K562 (cell line): ENCODE results near the gene RGS12. TPM values are rescaled to one million over a fixed set of nuclear protein-coding genes. Genes with fewer than 3 reads are reported as not detected.
A peak's percentile ranks its signal among the peaks of the same experiment; 100 is the strongest.

Experiments used
- ATAC-seq: fragments of 200-7000 bp; cut with Tn5 transposase; 3 replicates; pipeline ENCODE4 v1.9.1; 2020; ENCODE audit warnings: moderate library complexity
- BruUV-seq: library from RNA; stranded (reverse); fragments of 400-500 nt; replicated peaks from 2 replicates; lab custom pipeline; 2021; lab: Mats Ljungman, UMichigan
- CTCF ChIA-PET: fragments of 300-600 bp; formaldehyde crosslinking; extraction: SDS; loops from one replicate; lab custom pipeline; 2021; ENCODE audit warnings: low intra/inter-chr PET ratio; lab: Yijun Ruan, JAX
- POLR2A ChIA-PET: fragments of 300-600, 350-650 bp; sonication (Branson Sonifier 250); formaldehyde crosslinking; extraction: SDS; loops from one replicate; lab custom pipeline; 2021; ENCODE audit warnings: antibody characterized with exemption, inconsistent platforms; lab: Yijun Ruan, JAX
- DNase-seq, 4 experiments: peaks; one replicate each; pipeline versions ENCODE4 v3.0.0 to v3.0.0-alpha.2; 2011 to 2018; ENCODE audit warnings: low spot score in 3 of 4, mixed read lengths in 3 of 4; ENCODE audit errors: extremely low read depth in 1 of 4
- FAIRE-seq: peaks from 2 replicates; lab custom pipeline; 2011; peaks lifted over from hg19 to GRCh38; lab: Jason Lieb, UNC
- H2AFZ ChIP-seq: 2 replicates; pipeline ENCODE4 v1.6.0; 2011; ENCODE audit warnings: low read depth, low read length, control low read depth, inconsistent platforms
- H3K27ac ChIP-seq: fragments of 200-600 bp; 3 replicates; pipeline ENCODE4 v1.8.0; 2011; ENCODE audit warnings: low read depth, mild to moderate bottlenecking, control low read depth, inconsistent platforms, low read length, moderate library complexity, mixed read lengths; ENCODE audit errors: extremely low read depth
- H3K27me3 ChIP-seq, 2 experiments: fragments of 300-600 bp in 1 of 2; 2 replicates in 1 of 2; 3 replicates in 1 of 2; pipeline versions ENCODE4 v1.6.0 to v1.8.0; 2011; ENCODE audit warnings: inconsistent platforms in 2 of 2, low read length in 2 of 2, mild to moderate bottlenecking in 1 of 2, mixed read lengths in 1 of 2, moderate library complexity in 1 of 2; ENCODE audit not compliant: control insufficient read depth in 2 of 2, insufficient read depth in 2 of 2
- H3K36me3 ChIP-seq: fragments of 300-600 bp; 3 replicates; pipeline ENCODE4 v1.8.0; 2011; ENCODE audit warnings: mild to moderate bottlenecking, low read length, inconsistent platforms; ENCODE audit not compliant: control insufficient read depth, insufficient read depth
- H3K4me1 ChIP-seq, 2 experiments: fragments of 200-600 bp in 1 of 2; replicated peaks in 1 of 2; 2 replicates in 1 of 2; 3 replicates in 1 of 2; pipeline versions ENCODE4 v1.5.1 to v1.8.0; 2011; ENCODE audit warnings: inconsistent platforms in 2 of 2, low read length in 2 of 2, mild to moderate bottlenecking in 1 of 2, mixed read lengths in 1 of 2, moderate library complexity in 1 of 2; ENCODE audit not compliant: control insufficient read depth in 2 of 2, insufficient read depth in 2 of 2
- H3K4me2 ChIP-seq: 2 replicates; pipeline ENCODE4 v1.6.1; 2011; ENCODE audit warnings: low read length, control low read depth, inconsistent platforms, mixed read lengths; ENCODE audit not compliant: insufficient read depth
- H3K4me3 ChIP-seq: fragments of 200-600 bp; sonication (generic), shearing (Covaris generic); 2 replicates; pipeline ENCODE4 v1.5.1; 2016; ENCODE audit warnings: control low read depth, inconsistent platforms
- H3K79me2 ChIP-seq: fragments of 200-600 bp; 3 replicates; pipeline ENCODE4 v1.8.0; 2011; ENCODE audit warnings: low read length, inconsistent platforms; ENCODE audit not compliant: control insufficient read depth, insufficient read depth
- H3K9ac ChIP-seq, 2 experiments: 2 replicates each; pipeline versions ENCODE4 v1.6.0 to v1.6.1; 2011; ENCODE audit warnings: low read depth in 2 of 2, low read length in 2 of 2, control low read depth in 1 of 2, inconsistent platforms in 1 of 2, mild to moderate bottlenecking in 1 of 2, mixed read lengths in 1 of 2; ENCODE audit not compliant: insufficient read depth in 1 of 2
- H3K9me1 ChIP-seq: one replicate; pipeline ENCODE4 v1.6.0; 2011; ENCODE audit warnings: inconsistent platforms, mild to moderate bottlenecking, low read length, moderate library complexity; ENCODE audit not compliant: control insufficient read depth, insufficient read depth
- H3K9me3 ChIP-seq: replicated peaks from 2 replicates; pipeline ENCODE4 v1.5.1; 2011; ENCODE audit warnings: low read depth, low read length, inconsistent platforms; ENCODE audit not compliant: control insufficient read depth, insufficient read depth
- H4K20me1 ChIP-seq: replicated peaks from 2 replicates; pipeline ENCODE4 v1.6.1; 2011; ENCODE audit warnings: low read length, inconsistent platforms, mixed read lengths; ENCODE audit not compliant: control insufficient read depth, insufficient read depth
- CHD4 ChIP-seq: fragments of 200-600 bp; sonication (generic); IDR thresholded peaks from 3 replicates; pipeline ENCODE4 v1.6.1; 2012; ENCODE audit warnings: low read depth, mild to moderate bottlenecking, mixed read lengths, low read length, inconsistent platforms; ENCODE audit not compliant: insufficient read depth, insufficient replicate concordance, poor library complexity, severe bottlenecking
- EGR1 ChIP-seq: fragments of 450-650 bp; conservative IDR thresholded peaks from 2 replicates; pipeline ENCODE4 v1.6.1; 2017; ENCODE audit warnings: mild to moderate bottlenecking
- HDAC1 ChIP-seq, 2 experiments: fragments of 450-650 bp; IDR thresholded peaks; 2 replicates each; pipeline ENCODE4 v1.6.1; 2016 to 2017; ENCODE audit warnings: inconsistent platforms in 1 of 2, mild to moderate bottlenecking in 1 of 2, moderate library complexity in 1 of 2
- HMGN3 ChIP-seq: IDR thresholded peaks from 2 replicates; pipeline ENCODE4 v1.6.1; 2011; ENCODE audit warnings: borderline replicate concordance, low read depth, mild to moderate bottlenecking, mixed read lengths, low read length; ENCODE audit not compliant: insufficient read length; ENCODE audit errors: extremely low read depth
- KDM5B ChIP-seq: fragments of 200-600 bp; sonication (generic); IDR thresholded peaks from 2 replicates; pipeline ENCODE4 v1.6.1; 2012; ENCODE audit warnings: low read depth, mild to moderate bottlenecking, moderate library complexity, low read length, control low read depth, inconsistent platforms; ENCODE audit not compliant: insufficient replicate concordance
- KHSRP ChIP-seq: fragments of 450-650 bp; IDR thresholded peaks from 2 replicates; pipeline ENCODE4 v1.6.1; 2017
- MYNN ChIP-seq, 2 experiments: sonication (generic); formaldehyde crosslinking in 1 of 2; IDR thresholded peaks; 2 replicates each; pipeline versions ENCODE4 v1.5.0 to v1.6.1; 2016 to 2020; ENCODE audit warnings: antibody characterized with exemption in 1 of 2, missing genetic modification reagents in 1 of 2
- PHF8 ChIP-seq: fragments of 200-600 bp; sonication (generic); IDR thresholded peaks from 2 replicates; pipeline ENCODE4 v1.6.1; 2012; ENCODE audit warnings: mixed run types, mild to moderate bottlenecking, inconsistent platforms, low read length, moderate library complexity, borderline replicate concordance
- POLR2G ChIP-seq: fragments of 200-400 bp; formaldehyde crosslinking; IDR thresholded peaks from 2 replicates; pipeline ENCODE4 v1.6.1; 2017; ENCODE audit warnings: low read depth, mild to moderate bottlenecking, antibody characterized with exemption, low read length, moderate library complexity
- RAD51 ChIP-seq: fragments of 450-650 bp; IDR thresholded peaks from 2 replicates; pipeline ENCODE4 v1.7.1; 2016; ENCODE audit warnings: low read depth, mild to moderate bottlenecking, borderline replicate concordance
- RBFOX2 ChIP-seq: fragments of 200-400 bp; formaldehyde crosslinking; IDR thresholded peaks from 2 replicates; pipeline ENCODE4 v1.6.1; 2017; ENCODE audit warnings: low read depth, mild to moderate bottlenecking, low read length, moderate library complexity
- SMARCA5 ChIP-seq: fragments of 450-650 bp; IDR thresholded peaks from 2 replicates; pipeline ENCODE4 v1.6.1; 2016
- ZBTB7A ChIP-seq: IDR thresholded peaks from 2 replicates; pipeline ENCODE4 v1.6.1; 2011; ENCODE audit warnings: low read depth, mild to moderate bottlenecking, low read length, moderate library complexity, borderline replicate concordance; ENCODE audit not compliant: control insufficient read depth
- ZNF41 ChIP-seq: fragments of 250-450 bp; sonication (Bioruptor Pico); conservative IDR thresholded peaks from 2 replicates; pipeline ENCODE4 v1.4.0; 2020; ENCODE audit warnings: mild to moderate bottlenecking
- ZNF668 ChIP-seq: fragments of 250-450 bp; sonication (Bioruptor Pico); IDR thresholded peaks from 2 replicates; pipeline ENCODE4 v1.8.0; 2022; ENCODE audit warnings: mild to moderate bottlenecking, inconsistent platforms
- WGBS: fragments of 100-300 bp; shearing (Covaris generic); methylation state at CpG from one replicate; pipeline ENCODE4 v1.1.6; 2016; ENCODE audit warnings: low coverage, mixed read lengths; ENCODE audit not compliant: insufficient coverage; ENCODE audit errors: missing lambda C conversion rate; 5-methylcytosine and 5-hydroxymethylcytosine counted together
- in situ Hi-C: fragments of 300-500 bp; cut with MboI; formaldehyde crosslinking; loops from 4 replicates; pipeline ENCODE4 v1.15.0; 2018; ENCODE audit warnings: inconsistent platforms, mixed read lengths
- intact Hi-C: fragments of 100-400 bp; cut with micrococcal nuclease; formaldehyde crosslinking; loops from 2 replicates; pipeline ENCODE4 v1.14.2; 2022
- polyA plus RNA-seq, 8 experiments: library from polyadenylated mRNA; depleted of rRNA in 4 of 8; stranded (reverse) in 5 of 8; unstranded in 3 of 8; fragments of >200 nt; fragmentation: Nextera tagmentation in 2 of 8; fragmentation: Illumina TruSeq in 1 of 8; extraction: Ambion mirVana in 2 of 8; extraction: Trizol in 1 of 8; gene quantifications; 2 replicates each; pipeline versions ENCODE4 v1.2.1 to v1.2.3, GENCODE V29; 2011 to 2014; ENCODE audit warnings: inconsistent platforms in 1 of 8, missing spikeins in 1 of 8
- total RNA-seq, 7 experiments: library from RNA; depleted of rRNA in 6 of 7; stranded (reverse); fragments of >200 nt in 6 of 7; fragmentation: Illumina TruSeq in 2 of 7; extraction: Trizol in 2 of 7; gene quantifications; 2 replicates each; pipeline versions ENCODE4 v1.2.1 to v1.2.3, GENCODE V29; 2011 to 2021; ENCODE audit warnings: low replicate concordance in 1 of 7
- TF ChIP-seq, protein P1 (sequence below): sonication (generic); formaldehyde crosslinking; IDR thresholded peaks from 2 replicates; pipeline ENCODE4 v1.9.0; 2022; ENCODE audit warnings: mild to moderate bottlenecking, missing genetic modification reagents
- TF ChIP-seq, protein P2 (sequence below), 2 experiments: IDR thresholded peaks; 2 replicates each; pipeline ENCODE4 v1.6.1; 2011; ENCODE audit warnings: borderline replicate concordance in 1 of 2, control low read depth in 1 of 2, low read depth in 1 of 2, low read length in 1 of 2, mild to moderate bottlenecking in 1 of 2, mixed read lengths in 1 of 2, moderate library complexity in 1 of 2; ENCODE audit not compliant: insufficient read depth in 1 of 2, insufficient read length in 1 of 2, poor library complexity in 1 of 2, severe bottlenecking in 1 of 2; ENCODE audit errors: extremely low read depth in 1 of 2

Gene RGS12
- total and polyA plus RNA-seq, 9 of the 15 experiments (the other 6 are each of a cell fraction or from before 2014, with no cell fraction given) = 0.30 to 8.8 (median 5.5) TPM

DNA sequence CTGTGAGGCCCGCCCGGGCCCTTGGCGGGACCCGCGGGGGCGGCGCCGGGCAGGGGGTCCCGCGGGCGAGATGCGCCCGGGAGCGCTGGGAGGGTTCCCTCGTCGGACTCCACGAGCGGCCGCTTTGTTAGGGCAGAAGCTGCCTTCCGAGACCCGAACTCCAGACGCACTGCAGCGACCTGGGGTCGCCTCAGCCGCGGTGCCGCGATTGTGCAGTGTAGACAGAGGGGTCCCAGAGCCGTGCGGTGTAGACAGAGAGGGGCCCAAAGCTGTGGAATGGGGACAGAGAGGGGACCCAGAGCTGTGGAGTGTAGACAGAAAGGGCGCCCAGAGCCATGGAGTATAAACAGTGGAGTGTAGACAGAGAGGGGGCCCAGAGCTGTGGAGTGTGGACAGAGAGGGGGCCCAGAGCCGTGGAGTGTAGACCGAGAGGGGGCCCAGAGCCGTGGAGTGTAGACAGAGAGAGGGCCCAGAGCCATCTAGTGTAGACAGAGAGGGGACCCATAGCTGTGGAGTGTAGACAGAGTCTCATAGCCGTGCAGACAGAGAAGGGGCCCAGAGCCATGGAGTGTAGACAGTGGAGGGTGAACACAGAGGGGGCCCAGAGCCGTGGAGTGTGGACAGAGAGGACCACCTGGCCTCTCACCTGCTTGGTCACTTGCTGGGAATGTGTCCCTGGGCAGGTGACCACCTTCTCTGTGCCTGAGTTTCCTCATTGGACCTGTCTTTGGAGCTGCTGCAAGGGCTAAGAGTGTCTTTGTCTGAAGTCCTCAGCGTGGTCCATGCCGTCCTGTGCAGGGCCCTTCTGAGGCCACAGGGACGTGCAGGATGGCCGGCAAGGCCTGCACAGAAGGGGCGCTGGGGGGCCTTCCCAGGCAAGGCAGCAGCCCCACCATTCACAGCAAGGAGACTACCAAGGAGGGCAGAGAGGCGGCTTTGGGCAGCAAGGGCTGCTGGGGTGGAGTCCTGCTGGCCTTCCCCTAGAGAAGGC, 875 bp downstream of the RGS12 start:
- DNase-seq = no peak
- TF ChIP-seq CHD4 (peak; percentile 61), EGR1 (0 out of 2 replicates have a peak, but pooled peaks have one; percentile 3), RBFOX2 (peak; percentile 46), MYNN (IDR thresholded peaks at IDR 0.05) (no peak), MYNN (CRISPR knock-in tag; IDR thresholded peaks at IDR 0.05) (no peak), HMGN3 (peak; percentile 65), HDAC1 (IDR thresholded peaks at IDR 0.05) (0 out of 4 replicates have a peak, but pooled peaks of 1 of the 2 experiments have one; percentile 18), RAD51 (no peak), ZNF41 (CRISPR knock-in tag) (no peak), POLR2G (peak; percentile 62), ZNF668 (no peak), PHF8 (peak; percentile 68; the same call in 1 of the 2 replicates), KDM5B (peak; percentile 47), SMARCA5 (no peak), ZBTB7A (peak; percentile 13; the same call in 1 of the 2 replicates), KHSRP (no peak)
- TF ChIP-seq, protein P1, sequence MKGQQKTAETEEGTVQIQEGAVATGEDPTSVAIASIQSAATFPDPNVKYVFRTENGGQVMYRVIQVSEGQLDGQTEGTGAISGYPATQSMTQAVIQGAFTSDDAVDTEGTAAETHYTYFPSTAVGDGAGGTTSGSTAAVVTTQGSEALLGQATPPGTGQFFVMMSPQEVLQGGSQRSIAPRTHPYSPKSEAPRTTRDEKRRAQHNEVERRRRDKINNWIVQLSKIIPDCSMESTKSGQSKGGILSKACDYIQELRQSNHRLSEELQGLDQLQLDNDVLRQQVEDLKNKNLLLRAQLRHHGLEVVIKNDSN (CRISPR knock-in tag) = 0 out of 2 replicates have a peak, but pooled peaks have one; percentile 28
- TF ChIP-seq, protein P2, sequence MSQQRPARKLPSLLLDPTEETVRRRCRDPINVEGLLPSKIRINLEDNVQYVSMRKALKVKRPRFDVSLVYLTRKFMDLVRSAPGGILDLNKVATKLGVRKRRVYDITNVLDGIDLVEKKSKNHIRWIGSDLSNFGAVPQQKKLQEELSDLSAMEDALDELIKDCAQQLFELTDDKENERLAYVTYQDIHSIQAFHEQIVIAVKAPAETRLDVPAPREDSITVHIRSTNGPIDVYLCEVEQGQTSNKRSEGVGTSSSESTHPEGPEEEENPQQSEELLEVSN (IDR thresholded peaks at IDR 0.05; ENCODE audit: borderline replicate concordance in 1 of 2, extremely low read depth in 1 of 2, insufficient read depth in 1 of 2, insufficient read length in 1 of 2, low read depth in 1 of 2, low read length in 1 of 2, poor library complexity in 1 of 2, severe bottlenecking in 1 of 2) = peak in 1 of 2 experiments; percentile 17

More for the DNA sequence above, 875 bp downstream of the RGS12 start:
- H3K79me2 ChIP-seq = peaks cover 3% of the 10 kb centered on the region; the same call in 1 of the 3 replicates
- H3K9ac ChIP-seq = peak overlapping the region; percentile 78 to 95
- FAIRE-seq (peak; percentile 54), ATAC-seq (peak; percentile 38)
- ChIA-PET CTCF (no interaction called here), POLR2A (interaction anchor here (0.6 to 1.0 kb wide), 4 partner anchors 10 to 203 kb away, joined by 3 to 4 read pairs (median 3); no protein-coding TSS in a partner anchor)
- H3K9me1 ChIP-seq = no peaks in the 10 kb centered on the region
- in situ Hi-C loops = no loop called here
- intact Hi-C loops = no loop called here
- H3K4me3 ChIP-seq = peak overlapping the region; percentile 59
- H3K27ac ChIP-seq = peak overlapping the region; percentile 80; the same call in 2 of the 3 replicates
- peaks cover 6 to 34% of the 10 kb centered on the region in 2 experiments; a peak in 4 of 5 replicates for H3K4me1 ChIP-seq
- peak overlapping the region; percentile 73; the same call in 1 of the 2 replicates for H2AFZ ChIP-seq
- peak overlapping the region; percentile 80 for H3K4me2 ChIP-seq
- TSS peak; percentile 57 for BruUV-seq
- 24% methylated on average over 25 of the region's 42 CpGs for WGBS
- H4K20me1 ChIP-seq = peaks cover 4% of the 10 kb centered on the region; the same call in 1 of the 2 replicates
- H3K9me3 ChIP-seq = peaks cover 3% of the 10 kb centered on the region; the same call in 1 of the 2 replicates
- no peaks in the 10 kb centered on the region for H3K36me3 ChIP-seq
- H3K27me3 ChIP-seq = peaks cover 24 to 43% of the 10 kb centered on the region in 2 experiments
